ENCODE results near the gene CARD11.

Gene CARD11

GRCh38 chr7:2928613-2929311 is 114.9 kb downstream of the CARD11 start:
- TF ChIP-seq CTCF (IDR thresholded peaks at IDR 0.05) = no peak

GRCh38 chr7:2928256-2928612 is 115.4 kb downstream of the CARD11 start:
- TF ChIP-seq CTCF (IDR thresholded peaks at IDR 0.05) = no peak

DNA sequence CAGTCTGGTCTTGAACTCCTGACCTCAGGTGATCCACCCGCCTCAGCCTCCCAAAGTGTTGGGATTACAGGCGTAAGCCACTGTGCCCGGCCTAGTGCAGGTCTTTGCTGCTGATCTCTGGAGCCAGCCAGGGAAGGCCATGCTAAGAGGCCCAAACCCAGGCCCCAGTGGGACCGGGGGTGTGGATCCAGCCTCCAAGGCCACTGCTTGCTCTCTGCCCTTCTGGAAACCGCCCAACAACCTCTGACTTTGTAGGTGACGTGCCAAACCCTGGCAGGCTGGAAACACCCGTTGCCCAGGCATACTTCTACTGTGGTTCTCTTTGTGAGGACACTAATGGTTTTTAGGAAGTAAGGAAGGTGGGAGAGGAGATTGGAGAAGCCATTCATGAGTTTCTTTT is 116.1 kb downstream of the CARD11 start:
- TF ChIP-seq CTCF (IDR thresholded peaks at IDR 0.05) = no peak

DNA sequence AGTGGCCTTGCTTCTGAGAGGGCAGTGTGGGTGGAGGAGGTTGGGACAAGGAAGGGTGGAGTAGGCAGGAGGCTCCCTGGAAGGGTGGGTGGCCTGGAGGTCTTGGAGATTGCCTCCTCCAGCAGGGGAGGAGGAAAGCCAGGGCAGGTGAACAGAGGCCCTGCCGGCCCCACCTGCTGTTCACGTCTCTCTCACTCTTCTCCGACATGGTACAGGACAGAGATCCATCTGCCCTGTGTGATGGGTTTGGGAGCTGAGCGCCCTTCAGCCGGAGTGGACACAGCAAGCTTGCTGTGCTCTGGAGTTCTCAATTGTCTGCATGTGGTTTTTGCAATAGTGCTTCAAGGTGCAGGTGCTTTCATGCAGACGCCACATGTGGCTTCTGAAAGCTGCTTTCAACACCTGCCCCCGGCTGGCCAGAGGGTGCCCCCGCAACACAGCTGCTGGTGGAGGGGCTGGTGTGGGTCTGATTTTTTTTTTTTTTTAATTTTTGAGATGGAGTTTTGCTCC is 116.7 kb downstream of the CARD11 start:
- TF ChIP-seq CTCF (IDR thresholded peaks at IDR 0.05) = no peak

GRCh38 chr7:2926120-2926895 is 117.4 kb downstream of the CARD11 start:
- no peak for TF ChIP-seq CTCF (IDR thresholded peaks at IDR 0.05)

DNA sequence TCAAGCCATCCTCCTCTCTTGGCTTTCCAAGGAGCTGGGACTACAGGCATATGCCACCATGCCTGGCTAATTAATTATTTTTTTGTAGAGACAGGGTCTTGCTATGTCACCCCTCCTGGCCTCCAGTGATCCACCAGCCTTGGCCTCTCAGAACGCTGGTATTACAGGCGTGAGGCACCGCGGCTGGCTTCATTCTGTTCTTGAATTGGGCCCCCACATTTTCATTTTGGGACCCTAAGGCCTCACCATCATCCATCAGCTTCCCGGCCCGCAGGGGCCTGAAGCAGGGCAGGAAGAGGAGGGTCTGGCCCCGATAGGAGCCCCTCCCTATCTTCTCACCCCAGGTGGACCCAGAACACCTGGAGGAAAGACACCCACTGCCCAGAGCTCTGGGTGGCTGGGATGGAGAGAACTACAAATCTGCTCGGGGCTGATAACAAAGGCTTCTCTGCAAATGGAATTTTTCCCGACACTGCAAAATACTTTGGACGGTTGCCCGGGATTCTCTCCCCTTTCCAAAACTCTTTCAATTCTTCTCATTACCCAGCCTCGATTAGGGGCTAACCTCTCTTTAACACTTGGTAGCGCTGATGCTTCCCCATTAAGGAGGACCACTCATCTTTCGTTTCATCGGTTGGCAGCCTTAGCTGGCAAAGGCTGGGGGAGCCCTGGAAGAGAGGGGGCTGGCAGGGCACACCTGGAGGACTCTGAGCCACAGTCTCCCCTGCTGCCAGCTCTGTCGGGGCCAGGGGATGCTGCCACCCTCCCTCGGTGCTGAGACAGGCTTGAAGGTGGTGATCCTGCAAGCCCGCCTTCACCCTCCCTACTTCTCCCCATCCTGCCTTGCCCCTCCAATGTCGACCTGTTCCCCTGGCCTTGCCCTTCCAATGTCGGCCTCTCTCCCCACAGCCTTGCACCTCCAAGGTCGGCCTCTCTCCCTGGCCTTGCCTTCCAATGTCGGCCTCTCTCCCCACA is 118.5 kb downstream of the CARD11 start:
- no peak for TF ChIP-seq CTCF (IDR thresholded peaks at IDR 0.05)

DNA sequence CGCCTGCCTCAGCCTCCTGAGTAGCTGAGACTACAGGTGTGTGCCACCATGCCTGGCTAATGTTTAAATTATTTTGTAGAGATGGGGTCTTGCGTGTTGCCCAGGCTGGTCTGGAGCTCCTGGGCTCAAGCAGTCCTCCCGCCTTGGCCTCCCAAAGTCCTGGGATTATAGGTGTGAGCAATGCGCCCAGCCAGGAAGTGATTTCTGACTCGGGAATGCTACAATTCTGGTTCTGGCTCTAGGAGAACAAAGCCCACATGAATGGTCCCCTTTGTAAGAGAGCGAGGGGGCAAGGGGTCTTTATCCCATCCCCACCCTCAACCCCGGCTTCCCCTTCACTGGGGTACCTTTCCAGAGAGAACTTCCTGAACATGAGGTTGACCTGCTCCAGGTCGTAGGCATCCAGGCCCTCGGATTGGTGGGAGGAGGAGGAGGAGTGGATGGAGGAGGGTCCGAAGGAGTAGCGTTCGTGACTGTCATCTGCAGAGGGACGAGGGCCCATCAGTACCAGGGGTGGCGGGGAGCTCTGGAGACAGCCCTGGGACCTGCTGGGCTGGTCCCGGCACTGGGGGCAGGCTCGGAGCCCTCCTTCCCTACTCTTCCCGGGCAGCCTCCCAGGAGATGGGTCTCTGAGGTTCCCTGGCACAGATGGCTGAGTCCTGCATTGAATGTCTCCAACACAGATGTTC is 119.6 kb downstream of the CARD11 start:
- no peak for TF ChIP-seq CTCF (IDR thresholded peaks at IDR 0.05)

All from LNCAP (cell line).